Measurements from ENCODE around the gene LBX2. TPM values are rescaled to one million over a fixed set of nuclear protein-coding genes. Genes with fewer than 3 reads are reported as not detected.
"Not testable (repeated sequence)": the region's sequence is repeated elsewhere in the genome, so short reads cannot be mapped to it uniquely, and the experiment has no call there.

Gene LBX2
- total RNA-seq, 1 donor from 2014 or later: 2.6 TPM

GRCh38 chr2:74486141-74486540 lies 13.3 kb downstream of the LBX2 start:
- DNase-seq (ENCODE audit: low spot score): no peak

DNA sequence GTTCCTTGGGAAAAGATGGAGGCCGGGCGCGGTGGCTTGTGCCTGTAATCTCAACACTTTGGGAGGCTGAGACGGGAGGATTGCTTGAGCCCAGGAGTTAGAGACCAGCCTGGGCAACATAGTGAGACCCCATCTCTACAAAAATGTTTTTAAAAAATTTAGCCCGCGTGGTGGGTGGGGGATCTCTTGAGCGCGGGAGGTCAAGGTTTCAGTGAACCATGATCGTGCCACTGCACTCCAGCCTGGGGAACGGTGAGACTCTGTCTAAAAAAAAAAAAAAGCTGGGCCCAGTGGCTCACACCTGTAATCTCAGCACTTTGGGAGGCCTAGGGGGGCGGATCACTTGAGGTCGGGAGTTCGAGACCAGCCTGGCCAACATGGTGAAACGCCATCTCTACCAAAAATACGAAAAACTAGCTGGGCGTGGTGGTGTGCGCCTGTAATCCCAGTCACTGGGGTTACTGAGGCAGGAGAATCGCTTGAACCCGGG lies 15.7 kb downstream of the LBX2 start:
- not testable (repeated sequence) for DNase-seq (ENCODE audit: low spot score)

DNA sequence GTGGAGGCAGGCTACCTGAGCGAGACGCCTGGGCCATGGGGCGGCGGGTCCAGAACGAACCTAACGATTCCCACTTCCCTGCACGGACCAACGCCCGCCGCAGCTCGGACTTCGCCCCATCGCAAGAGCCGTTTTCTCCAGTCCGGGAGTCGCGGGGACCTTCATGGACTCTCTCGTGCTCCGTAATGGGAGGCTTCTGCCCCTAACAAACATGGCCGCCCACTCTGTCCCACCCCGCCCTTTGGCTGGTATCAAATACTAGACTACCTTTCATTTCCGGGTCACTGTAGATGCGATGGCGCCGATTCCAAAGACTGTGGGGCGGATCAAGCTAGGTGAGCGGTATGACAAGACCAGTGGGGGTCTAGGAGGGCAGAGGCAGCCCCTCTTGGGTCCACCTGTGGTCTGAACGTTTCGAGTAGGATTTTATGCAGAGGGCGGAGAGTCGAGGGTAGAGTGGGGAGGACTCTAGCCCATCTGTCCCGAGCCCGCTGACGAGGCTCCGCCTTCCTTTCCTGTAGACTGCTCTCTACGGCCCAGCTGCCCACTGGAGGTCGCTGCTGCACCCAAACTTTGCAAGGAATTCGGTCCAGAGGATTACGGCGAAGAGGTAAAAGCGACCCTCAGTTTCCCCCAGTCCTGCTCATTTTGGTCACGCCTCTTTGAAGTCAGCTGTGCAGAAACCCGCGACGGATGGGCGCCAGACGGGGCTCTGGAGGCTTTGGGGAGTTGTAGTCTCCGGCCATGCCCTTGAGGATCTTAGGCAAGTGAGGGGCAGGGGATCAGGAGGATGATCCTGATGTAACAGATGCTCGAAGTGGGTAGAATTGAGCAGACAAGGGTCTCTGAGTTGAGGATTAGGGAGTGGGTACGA lies 16.4 kb downstream of the LBX2 start, which contains the start of the genes CCDC142 and TTC31:
CCDC142 (minus strand) TSS at position 198 of the 874 bp plus-strand sequence; CDS start at position 37, 161 bp downstream.
TTC31 (plus strand) TSS at position 281 of the 874 bp plus-strand sequence; CDS start at position 296, 15 bp downstream.
- peak; percentile 96 for DNase-seq (ENCODE audit: low spot score)

DNA sequence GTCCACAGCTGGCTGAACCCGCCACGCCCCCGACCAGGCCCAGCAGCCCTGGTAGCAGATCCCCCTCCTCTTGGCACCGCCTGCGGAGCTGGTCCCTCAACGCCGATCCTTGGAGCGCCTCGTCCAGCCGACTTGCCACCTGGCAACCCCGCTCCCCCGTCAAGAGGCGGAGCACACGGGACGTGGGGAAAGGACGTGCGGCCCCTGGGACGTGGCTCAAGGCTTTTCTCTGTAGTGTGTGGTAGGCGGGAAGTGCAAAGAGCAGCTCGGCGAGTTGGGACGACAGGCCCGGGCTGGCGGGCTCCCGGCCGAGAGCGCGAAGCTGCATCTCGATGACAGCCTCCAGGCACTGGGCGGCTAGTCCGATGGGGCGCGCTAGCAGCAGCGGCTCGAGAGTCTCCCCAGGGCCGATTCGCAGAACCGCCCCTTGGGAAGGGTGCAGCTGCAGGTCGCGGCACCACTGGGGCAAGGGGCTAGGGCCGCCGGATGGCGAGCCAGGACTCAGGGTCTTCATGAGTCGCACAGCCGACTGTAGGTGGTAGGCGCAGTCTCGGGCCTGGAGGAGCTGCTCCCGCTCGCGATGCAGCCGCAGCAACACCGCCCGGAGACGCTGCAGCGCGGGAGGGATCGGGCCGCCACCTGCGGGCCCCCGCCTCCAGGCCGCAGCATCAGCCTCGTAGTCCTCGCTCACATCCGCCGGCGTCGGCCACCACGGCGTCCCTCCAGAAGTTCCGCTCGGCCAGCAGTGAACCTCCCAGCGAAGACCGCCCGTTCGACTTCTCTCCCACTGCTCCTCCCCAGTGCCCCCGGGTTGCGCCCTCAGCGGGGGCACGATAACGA lies 17.2 kb downstream of the LBX2 start:
- no peak for DNase-seq (ENCODE audit: low spot score)

GRCh38 chr2:74481431-74481830 lies 18.0 kb downstream of the LBX2 start:
- no peak for DNase-seq (ENCODE audit: low spot score)

DNA sequence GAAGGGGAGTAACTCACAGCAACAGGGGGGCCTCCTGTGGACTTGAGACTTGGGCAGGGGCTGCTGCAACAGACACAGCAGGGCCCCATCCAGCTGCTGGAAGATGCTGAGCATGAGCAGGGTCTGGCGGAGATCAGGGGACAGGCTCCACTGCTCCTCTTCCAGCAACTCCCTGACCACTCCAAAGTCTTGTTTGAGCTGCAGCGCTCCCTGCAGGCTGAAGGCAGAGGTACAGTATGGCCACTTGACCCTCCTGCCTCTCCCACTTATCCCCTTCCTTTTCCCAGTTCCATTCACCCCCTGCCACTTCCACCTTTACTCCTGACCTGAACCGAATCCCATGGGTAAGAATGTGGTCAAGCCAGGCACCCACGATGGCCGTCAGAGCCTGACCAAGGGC lies 24.5 kb downstream of the LBX2 start:
- DNase-seq (ENCODE audit: low spot score): no peak

- no peak for DNase-seq (ENCODE audit: low spot score)
These were observed 24.9 kb downstream of the LBX2 start for GRCh38 chr2:74474481-74474880.

- no peak for DNase-seq (ENCODE audit: low spot score)
These were observed 26.5 kb downstream of the LBX2 start for GRCh38 chr2:74472945-74473258.

DNA sequence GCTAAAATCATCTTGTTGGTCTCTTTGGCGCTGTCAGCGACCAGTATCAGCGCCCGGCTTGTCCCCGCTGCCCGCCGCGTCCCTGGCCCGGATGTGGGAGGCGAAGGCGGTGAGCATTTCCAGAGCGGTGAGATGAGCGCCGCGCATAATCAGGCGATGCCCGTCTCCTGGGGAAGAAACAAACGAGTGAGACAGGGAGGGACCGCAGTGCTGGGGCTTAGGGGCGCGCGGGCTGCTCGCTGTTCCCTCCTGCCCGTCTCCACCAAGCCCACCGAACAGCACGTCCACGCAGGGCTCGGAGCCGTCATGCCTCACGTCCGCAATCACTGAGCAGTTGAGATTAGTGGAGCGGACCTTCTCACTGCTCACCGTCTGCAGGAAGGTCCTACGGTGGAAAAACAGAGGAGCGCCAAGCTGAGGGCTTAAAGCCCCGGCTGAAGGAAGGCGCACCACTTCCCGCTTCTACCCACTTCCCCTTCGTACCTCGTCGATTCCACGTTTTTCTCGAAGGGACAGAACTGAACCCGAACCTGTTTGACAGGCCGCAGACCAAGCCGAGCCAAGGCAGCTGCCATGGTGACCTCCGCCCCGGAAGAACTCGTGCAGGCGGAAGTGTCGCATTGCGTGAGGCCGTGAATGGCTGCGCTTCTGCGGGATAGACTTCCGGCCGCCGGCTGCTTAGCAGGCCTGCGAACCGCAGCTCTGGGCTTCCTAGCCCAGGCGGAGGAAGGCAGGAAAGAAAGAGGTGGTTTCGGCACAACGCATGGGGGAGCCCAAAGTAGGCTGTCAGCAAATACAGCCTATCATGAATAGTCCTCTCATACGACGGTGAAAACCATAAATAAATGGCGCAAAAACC lies 27.1 kb downstream of the LBX2 start, which contains the start of gene MRPL53:
MRPL53 (minus strand) TSS at position 595 of the 859 bp plus-strand sequence; CDS start at position 575, 20 bp downstream.
- peak; percentile 96 for DNase-seq (ENCODE audit: low spot score)

GRCh38 chr2:74471332-74472065 lies 27.9 kb downstream of the LBX2 start:
- DNase-seq (ENCODE audit: low spot score): no peak

DNA sequence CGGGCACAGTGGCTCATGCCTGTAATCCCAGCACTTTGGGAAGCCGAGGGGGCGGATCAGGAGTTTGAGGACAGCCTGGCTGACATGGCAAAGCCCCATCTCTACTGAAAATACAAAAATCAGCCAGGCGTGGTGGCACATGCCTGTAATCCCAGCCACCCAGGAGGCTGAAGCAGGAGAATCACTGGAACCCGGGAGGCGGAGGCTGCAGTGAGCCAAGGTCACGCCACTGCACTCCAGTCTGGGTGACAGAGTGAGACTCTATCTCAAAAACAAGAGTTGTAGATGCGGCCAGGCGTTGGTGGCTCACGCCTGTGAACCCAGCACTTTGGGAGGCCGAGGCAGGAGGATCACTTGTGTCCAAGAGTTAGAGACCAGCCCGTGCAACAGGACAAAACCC lies 28.7 kb downstream of the LBX2 start:
- not testable (repeated sequence) for DNase-seq (ENCODE audit: low spot score)

DNA sequence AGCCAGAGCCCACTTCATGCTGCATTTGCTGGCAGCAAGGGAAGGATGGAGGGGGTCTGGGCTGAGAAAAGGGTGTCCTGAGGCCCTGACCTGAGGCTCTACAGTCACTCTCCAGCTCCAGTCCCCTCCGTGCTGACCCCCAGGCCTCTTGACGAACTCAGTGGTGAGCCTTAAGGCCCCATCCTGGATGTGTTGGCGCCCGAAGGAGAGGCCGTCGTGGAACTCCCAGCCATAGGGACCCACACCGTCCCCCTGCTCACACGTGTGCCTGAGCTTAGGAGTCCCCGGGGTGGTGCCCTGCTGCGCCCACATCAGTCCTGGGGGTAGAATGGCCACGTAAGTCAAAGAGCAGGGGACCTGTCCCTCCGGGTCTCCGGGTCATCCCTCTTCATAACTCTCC lies 35.0 kb downstream of the LBX2 start:
- no peak for DNase-seq (ENCODE audit: low spot score)

DNA sequence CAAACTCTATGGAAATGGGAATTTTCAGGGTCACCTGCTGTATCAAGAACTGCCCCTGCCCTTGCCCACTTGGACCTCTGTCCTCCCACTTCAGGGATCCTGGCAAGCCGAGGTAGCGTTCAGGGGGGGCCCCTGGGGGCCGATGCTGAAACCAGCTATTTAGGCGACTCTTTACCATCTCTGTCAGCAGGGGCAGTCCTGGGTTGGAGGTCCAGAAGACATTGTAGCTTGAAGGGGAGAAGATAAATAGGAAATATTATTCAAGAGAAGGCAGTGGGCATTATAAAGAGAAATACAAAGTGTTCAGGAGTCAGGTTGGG lies 36.7 kb downstream of the LBX2 start:
- no peak for DNase-seq (ENCODE audit: low spot score)

- DNase-seq (ENCODE audit: low spot score): no peak
These were observed 37.2 kb downstream of the LBX2 start for GRCh38 chr2:74462054-74462785.

GRCh38 chr2:74461187-74462053 lies 38.0 kb downstream of the LBX2 start:
- DNase-seq (ENCODE audit: low spot score): no peak

DNA sequence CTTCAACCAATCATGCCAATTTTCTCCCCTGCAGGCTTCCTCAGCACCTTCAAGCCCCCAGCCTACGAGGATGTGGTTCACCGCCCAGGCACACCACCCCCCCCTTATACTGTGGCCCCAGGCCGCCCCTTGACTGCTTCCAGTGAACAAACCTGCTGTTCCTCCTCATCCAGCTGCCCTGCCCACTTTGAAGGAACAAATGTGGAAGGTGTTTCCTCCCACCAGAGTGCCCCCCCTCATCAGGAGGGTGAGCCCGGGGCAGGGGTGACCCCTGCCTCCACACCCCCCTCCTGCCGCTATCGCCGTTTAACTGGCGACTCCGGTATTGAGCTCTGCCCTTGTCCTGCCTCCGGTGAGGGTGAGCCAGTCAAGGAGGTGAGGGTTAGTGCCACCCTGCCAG lies 39.2 kb downstream of the LBX2 start:
- DNase-seq (ENCODE audit: low spot score): not testable (repeated sequence)

DNA sequence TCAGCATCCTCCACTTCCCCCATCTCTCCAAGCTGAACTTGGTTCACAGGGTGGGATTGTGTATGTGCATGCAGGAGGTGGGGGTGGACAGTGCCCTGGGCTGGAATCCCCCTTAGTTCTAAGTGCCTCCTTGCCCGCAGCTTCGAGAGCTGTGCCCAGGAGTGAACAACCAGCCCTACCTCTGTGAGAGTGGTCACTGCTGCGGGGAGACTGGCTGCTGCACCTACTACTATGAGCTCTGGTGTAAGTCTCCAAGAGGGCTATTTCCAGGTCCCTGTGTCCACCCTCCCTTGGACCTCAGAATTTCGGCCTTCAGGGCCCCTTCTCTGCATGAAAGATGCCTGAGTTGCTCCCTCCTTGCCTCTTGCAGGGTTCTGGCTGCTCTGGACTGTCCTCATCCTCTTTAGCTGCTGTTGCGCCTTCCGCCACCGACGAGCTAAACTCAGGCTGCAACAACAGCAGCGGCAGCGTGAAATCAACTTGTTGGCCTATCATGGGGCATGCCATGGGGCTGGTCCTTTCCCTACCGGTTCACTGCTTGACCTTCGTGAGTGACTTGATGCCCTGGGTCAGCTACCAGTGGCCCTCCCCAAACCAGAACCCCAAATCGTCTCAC lies 39.8 kb downstream of the LBX2 start:
- DNase-seq (ENCODE audit: low spot score): not testable (repeated sequence)

GRCh38 chr2:74458938-74459363 lies 40.5 kb downstream of the LBX2 start:
- no peak for DNase-seq (ENCODE audit: low spot score)
